ENCODE measurements around the gene BSG.

BSG gene

DNA sequence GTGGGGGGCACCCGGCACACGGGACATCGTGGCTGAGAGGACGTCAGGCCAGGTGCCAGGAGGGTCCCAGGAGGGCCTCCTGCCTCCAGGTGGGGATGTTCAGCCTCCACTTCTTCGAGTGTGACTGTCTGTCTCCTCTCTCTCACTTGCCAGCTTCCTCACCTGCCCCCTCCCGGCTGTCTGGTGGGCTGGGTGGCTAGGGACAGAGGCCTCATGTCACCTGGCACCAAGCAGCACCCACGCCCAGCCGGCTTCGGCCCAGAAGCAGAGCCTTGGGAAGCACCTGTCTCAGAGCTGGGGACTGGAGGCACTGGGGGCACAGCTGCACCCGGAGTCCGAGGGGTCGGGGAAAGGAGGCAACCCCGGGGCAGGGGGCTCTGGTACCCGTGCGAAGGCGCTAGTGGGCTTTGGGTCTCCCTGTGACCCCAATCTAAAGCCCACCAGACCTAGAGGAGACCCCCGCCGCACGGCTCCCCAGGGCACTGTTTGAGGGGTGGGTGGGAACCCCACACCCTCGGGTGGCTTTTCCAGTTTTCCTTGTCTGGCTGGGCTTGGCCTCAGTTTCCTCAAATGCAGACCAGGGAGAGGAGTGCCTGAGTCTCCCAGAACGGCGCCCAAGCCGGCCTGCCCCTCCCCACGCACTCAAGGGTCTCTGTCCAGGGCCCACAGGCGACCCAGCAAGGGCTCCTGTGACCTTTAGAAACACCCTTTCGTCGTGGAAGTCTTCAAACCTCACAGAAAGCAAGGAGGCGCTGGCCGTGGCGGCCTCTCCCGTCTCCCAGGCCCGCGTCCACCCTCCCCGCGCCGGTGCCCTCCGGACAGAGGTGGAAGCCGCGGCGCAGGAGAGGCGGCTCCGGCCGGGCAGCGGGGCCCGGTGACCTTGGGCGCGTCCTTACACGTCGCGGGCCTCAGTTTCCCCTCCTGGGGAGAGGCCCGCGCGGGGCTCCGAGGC lies 16.6 kb downstream of the BSG start:
- DNase-seq (ENCODE audit: low read depth), result no peak
- no peak overlapping the region for H3K4me3 ChIP-seq (ENCODE audit: low read length)
- TF ChIP-seq, protein P1, sequence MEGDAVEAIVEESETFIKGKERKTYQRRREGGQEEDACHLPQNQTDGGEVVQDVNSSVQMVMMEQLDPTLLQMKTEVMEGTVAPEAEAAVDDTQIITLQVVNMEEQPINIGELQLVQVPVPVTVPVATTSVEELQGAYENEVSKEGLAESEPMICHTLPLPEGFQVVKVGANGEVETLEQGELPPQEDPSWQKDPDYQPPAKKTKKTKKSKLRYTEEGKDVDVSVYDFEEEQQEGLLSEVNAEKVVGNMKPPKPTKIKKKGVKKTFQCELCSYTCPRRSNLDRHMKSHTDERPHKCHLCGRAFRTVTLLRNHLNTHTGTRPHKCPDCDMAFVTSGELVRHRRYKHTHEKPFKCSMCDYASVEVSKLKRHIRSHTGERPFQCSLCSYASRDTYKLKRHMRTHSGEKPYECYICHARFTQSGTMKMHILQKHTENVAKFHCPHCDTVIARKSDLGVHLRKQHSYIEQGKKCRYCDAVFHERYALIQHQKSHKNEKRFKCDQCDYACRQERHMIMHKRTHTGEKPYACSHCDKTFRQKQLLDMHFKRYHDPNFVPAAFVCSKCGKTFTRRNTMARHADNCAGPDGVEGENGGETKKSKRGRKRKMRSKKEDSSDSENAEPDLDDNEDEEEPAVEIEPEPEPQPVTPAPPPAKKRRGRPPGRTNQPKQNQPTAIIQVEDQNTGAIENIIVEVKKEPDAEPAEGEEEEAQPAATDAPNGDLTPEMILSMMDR (IDR thresholded peaks at IDR 0.05; ENCODE audit: insufficient read depth, low read depth, low read length, missing control alignments), result no peak

DNA sequence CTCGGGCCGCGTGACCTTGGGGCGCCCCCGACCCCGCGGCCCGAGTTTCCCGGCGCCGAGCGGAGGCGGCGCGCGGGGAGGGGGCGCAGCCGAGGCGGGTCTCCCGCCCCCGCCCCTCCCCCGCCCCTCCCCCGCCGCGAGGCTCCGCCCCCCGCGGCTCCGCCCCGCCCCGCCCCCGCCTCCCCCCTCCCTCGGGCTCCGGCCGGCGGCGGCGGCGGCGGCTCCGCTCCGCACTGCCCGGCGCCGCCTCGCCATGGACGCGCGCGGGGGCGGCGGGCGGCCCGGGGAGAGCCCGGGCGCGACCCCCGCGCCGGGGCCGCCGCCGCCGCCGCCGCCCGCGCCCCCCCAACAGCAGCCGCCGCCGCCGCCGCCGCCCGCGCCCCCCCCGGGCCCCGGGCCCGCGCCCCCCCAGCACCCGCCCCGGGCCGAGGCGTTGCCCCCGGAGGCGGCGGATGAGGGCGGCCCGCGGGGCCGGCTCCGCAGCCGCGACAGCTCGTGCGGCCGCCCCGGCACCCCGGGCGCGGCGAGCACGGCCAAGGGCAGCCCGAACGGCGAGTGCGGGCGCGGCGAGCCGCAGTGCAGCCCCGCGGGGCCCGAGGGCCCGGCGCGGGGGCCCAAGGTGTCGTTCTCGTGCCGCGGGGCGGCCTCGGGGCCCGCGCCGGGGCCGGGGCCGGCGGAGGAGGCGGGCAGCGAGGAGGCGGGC lies 17.4 kb downstream of the BSG start, which contains the start of gene HCN2:
Gene HCN2, plus strand, starts transcription at position 189 of the 703 bp plus-strand sequence. Its CDS starts 65 bp downstream, at position 254.
- DNase-seq (ENCODE audit: low read depth), result no peak
- TF ChIP-seq, protein P1 (IDR thresholded peaks at IDR 0.05; ENCODE audit: insufficient read depth, low read depth, low read length, missing control alignments), result no peak
- no peak within 1 kb of the TSS for H3K4me3 ChIP-seq (ENCODE audit: low read length)

DNA sequence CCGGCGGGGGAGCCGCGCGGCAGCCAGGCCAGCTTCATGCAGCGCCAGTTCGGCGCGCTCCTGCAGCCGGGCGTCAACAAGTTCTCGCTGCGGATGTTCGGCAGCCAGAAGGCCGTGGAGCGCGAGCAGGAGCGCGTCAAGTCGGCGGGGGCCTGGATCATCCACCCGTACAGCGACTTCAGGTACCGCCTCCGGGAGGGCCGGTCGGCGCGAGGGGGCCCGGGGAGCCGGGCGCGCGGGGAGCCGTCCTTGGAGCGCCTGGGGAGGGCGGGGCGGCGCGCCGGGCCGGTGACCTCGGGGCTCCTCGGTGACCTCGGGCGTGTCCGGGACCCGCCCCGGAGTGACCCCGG lies 18.0 kb downstream of the BSG start:
- peak; percentile 59 for DNase-seq (ENCODE audit: low read depth)
- no peak overlapping the region for H3K4me3 ChIP-seq (ENCODE audit: low read length)
- TF ChIP-seq, protein P1 (IDR thresholded peaks at IDR 0.05; ENCODE audit: insufficient read depth, low read depth, low read length, missing control alignments), result no peak

DNA sequence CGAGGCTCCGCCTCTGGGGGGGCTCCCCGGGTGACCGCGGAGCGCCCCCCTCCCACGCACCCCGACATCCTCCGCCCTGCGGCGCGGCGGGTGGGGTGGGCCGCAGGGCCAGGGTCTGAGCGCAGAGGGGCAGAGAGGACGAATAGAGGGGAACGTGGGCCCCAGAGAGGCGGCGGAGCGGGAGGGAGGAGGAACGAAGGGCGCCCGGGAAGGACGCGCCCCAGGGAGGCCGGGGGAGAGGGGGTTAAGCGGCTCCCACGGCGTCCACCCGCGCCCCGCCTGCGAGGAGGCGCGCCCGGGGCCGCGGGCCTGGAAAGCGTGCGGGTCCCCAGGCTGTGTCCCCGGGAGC lies 18.3 kb downstream of the BSG start:
- H3K4me3 ChIP-seq (ENCODE audit: low read length), result no peak overlapping the region
- TF ChIP-seq, protein P1 (IDR thresholded peaks at IDR 0.05; ENCODE audit: insufficient read depth, low read depth, low read length, missing control alignments), result no peak
- no peak for DNase-seq (ENCODE audit: low read depth)

DNA sequence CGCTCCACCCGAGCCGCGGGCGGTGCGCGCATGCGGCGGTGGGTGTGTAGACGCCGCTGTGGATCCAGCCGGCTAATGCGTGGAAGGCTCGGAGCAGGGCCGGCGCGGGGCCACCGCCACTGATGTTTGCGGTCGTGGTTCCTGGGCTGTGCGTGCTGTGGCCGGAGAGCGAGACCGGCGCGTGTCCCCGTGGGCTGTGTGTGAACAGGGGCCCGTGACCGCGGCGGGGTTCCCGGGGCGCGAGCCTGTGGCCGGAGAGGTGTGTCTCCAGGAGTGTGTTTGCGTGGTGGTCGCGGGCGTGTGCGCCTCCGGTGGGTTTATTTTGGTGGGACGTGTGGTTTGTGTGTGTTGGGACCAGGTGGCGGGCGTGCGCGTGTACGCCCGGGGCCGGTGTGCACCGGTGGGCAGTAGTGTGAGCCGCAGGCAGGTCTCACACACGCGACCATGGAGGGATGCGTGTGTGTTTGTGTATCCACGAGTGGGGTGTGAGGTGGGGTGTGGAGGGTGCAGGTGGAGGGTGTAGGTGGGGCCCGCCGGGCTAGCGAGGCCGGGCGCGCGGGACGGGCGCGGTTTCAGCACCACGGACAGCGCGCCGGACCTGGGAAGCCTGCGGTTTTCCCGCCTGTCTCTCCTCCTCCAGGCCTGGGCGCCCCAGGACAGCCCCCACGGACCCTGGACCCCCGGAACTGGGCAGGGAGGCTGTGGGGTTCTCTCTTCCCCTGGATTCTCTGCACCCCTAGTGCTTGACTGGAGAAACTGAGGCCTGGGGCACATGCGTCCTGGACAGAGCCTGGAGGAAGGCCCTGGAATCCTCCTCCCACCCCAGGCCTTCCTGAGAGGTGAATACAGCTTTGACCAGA lies 18.9 kb downstream of the BSG start:
- peak; percentile 54 for DNase-seq (ENCODE audit: low read depth)
- H3K4me3 ChIP-seq (ENCODE audit: low read length), result no peak overlapping the region
- TF ChIP-seq, protein P1 (IDR thresholded peaks at IDR 0.05; ENCODE audit: insufficient read depth, low read depth, low read length, missing control alignments), result no peak

DNA sequence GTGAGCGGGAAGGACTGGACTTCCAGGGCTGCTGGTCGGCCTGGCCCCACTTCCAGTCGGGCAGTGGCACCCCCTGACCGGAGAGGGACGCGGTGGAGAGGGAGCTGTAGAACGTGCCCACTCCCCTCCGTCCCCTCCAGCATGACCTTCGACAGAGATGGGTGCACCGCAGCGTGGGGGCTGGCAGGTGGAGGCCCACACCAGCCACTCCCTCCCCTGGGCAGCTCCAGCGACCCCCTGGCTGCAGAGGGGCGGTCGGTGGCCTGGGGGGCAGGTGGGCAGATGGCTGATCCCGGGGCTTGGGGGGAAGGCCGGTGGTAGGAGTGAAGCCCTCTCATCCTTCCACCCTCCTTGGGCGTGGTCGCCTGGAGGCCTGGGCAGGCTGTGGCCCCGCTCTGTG lies 19.7 kb downstream of the BSG start:
- no peak for DNase-seq (ENCODE audit: low read depth)
- H3K4me3 ChIP-seq (ENCODE audit: low read length), result no peak overlapping the region
- TF ChIP-seq, protein P1 (IDR thresholded peaks at IDR 0.05; ENCODE audit: insufficient read depth, low read depth, low read length, missing control alignments), result no peak

Measured in epithelial cell of esophagus (primary cell).